GM21360 (cell line): ENCODE data around the gene PRKCZ.

Experiments used
- ATAC-seq: cut with Tn5 transposase; IDR thresholded peaks from one replicate; pipeline ENCODE4 v1.9.1; 2021; ENCODE audit warnings: mild to moderate bottlenecking, moderate library complexity; ENCODE audit not compliant: unreplicated experiment

The PRKCZ gene

GRCh38 chr1:2172551-2173146, 122.4 kb downstream of the PRKCZ start:
- no peak for ATAC-seq

DNA sequence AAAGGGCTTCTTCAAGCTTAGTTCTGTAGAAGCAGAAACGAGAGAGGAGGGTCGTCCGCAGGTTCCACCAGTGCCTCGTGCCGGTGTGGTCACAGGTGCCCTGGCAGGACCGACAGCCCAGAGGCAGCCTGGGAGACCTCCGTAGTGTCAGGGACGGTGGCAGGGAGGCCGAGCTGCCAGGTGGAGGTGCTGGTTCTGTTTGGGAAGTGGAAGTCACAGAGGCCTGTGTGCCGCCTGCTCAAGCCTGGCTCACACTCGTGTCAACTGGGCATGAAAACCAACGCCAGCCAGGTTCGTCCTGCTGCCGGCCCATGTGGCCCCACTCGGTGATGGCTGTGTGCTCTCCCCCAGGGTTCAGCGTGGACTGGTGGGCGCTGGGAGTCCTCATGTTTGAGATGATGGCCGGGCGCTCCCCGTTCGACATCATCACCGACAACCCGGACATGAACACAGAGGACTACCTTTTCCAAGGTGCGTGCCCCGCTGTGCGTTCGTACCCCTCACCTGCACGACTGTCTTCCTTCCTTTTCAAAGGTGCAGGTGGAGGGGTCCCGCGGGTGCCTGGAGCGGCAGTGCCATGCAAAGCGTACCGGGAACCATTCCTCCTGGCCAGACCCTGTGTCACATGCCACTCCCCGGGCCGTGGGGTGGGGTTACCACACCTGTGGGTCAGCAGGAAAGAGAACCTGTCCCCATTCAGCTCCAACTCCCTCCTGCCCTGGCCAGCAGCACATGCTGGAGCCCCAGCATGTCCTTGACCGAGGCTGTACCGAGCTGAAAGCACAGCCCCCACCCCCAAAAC, 123.5 kb downstream of the PRKCZ start:
- no peak for ATAC-seq

GRCh38 chr1:2174348-2175054, 124.3 kb downstream of the PRKCZ start:
- no peak for ATAC-seq

DNA sequence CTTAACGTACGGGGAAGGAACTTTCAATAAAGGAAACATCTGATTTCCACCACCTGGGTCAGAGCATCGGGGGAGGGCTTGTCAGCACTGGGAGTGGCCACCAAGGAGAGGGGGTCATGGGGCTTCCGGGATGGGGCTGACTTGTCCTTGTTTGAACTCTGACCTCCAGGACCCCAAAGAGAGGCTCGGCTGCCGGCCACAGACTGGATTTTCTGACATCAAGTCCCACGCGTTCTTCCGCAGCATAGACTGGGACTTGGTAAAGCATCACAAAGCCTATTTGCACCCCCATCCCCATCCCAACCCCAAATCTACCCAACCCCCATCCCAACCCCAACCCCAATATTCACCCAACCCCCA, 124.8 kb downstream of the PRKCZ start:
- no peak for ATAC-seq

GRCh38 chr1:2175681-2176454, 125.7 kb downstream of the PRKCZ start:
- ATAC-seq = no peak

DNA sequence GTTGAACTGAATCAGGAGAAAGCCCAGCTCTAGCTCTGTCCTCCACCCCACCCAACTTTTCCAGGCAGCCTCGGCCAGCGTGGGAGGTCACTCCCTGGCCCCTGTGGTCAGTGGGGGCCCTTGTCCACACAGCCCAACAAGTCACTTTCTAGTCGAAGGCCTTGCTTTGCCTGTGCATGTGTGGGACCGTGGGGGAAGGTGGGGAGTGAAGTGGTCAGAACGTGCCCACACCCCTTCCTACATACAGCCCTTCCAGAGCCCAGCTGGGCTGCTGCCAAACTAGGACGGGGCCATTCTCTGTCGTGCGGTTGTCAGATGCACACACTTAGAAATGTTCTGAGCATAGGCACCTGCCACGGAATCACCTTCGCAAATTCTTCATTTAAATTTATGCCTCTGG, 126.4 kb downstream of the PRKCZ start:
- no peak for ATAC-seq

GRCh38 chr1:2177541-2177940, 127.3 kb downstream of the PRKCZ start:
- ATAC-seq = no peak

- ATAC-seq = no peak
These were observed 127.8 kb downstream of the PRKCZ start for GRCh38 chr1:2177946-2178538.

DNA sequence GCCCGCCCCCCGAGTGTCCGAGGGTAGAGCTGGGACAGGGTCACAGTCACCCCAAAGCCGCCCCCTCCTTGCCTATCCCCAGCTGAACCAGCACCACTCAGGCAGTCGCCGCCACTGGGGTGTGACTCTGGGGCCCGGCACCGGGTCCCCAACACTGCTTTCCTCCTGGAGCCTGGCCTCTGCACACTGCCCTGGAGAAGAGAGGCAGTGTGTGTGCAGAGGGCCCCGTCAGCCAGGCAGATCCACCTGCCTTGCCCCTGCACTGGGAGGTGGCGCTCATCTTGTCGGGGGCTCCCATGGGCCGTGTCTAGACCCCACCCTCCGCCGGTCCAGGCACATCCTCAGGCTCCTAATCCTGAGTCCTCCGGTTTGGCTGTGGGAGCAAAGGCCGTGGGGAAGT, 128.7 kb downstream of the PRKCZ start:
- ATAC-seq = no peak

DNA sequence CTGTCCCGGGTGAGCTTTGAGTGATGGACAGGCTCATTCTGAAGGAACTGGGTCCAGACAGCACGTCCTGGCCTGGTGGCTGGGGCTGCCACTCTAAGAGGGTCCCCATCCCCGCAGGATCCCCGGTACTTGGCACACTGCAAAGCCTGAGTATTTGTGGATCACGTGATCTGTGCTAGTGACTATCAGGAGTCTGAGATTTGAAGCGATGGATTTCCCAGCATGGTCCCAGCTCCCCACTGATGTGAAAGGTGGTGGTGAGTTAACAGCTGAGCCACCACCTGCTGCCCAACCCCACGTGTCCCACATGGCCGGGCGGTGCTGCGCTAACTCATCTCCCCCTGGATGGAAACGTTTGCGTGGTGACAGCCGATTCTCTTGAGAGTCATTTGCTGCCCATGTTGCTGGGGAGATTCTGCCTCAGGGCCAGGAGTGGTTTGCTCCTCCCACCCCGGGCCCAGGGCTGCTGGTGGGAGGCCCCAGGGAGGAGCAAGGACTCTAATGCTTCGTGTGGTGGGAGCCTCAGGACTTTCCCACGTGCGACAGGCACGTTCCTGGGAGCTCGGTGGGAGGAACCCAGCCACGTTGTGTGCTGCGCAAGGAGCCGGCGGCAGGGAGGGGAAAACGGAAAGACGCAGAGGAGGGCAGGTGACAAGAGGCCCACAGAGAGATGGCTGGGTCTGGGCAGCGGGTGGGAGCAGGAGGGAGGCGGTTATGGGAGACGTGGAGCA, 129.2 kb downstream of the PRKCZ start:
- no peak for ATAC-seq

GRCh38 chr1:2180297-2181245, 130.4 kb downstream of the PRKCZ start:
- ATAC-seq = no peak

DNA sequence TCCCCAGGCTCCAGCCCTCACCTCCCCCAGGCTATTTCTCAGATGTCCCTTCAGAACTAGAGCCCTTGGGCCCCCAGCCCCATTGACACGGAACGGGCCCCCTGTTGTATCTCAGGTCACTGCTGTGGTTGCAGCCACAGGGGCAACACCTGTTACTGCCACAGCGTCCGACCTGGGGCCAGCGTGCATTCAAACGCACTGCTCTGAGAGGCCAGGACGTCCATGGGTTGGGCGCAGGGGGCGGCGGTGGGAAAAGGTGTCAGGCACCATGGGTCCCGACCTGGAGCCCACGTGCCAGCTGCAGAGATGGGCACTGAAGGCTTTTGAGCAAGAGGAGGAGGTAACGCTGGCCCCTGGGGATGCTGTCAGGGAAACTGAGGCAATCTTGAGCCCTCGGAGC, 131.1 kb downstream of the PRKCZ start:
- no peak for ATAC-seq

- no peak for ATAC-seq
These were observed 131.5 kb downstream of the PRKCZ start for GRCh38 chr1:2181752-2182151.

DNA sequence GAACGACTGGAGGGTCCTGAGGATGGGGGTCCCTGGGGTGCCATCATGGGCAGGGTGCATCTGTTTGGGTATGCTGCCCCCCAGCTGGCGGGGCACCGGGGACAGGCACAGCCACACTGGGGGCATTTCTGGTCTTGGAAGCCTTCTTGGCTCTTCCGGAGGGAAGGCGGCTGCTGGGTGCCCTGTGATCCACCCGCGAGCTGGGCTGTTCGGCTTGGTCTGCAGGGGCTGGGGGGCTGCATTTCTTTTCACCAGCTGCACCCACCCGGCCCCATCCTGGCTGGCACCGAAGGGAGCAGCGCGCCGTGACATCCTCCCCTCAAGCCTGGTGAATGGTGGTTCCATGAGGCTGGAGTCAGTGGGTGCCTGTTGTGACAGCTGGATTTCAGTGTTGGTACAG, 132.2 kb downstream of the PRKCZ start:
- ATAC-seq = no peak

- no peak for ATAC-seq
These were observed 133.7 kb downstream of the PRKCZ start for GRCh38 chr1:2183937-2184334.

DNA sequence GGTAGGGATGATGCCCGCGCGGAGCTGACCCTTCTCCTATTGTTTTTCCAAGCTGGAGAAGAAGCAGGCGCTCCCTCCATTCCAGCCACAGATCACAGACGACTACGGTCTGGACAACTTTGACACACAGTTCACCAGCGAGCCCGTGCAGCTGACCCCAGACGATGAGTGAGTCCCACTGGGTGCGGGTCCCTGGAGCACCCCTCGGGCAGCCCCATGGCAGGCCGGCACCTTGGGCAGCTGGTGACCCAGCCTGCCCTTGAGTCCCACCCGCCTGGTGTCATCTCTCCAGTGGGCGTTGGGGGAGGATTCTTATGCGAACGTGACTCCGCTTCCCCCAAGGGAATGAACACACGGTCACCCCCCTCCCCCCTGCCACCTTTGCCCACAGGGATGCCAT, 134.3 kb downstream of the PRKCZ start:
- no peak for ATAC-seq

DNA sequence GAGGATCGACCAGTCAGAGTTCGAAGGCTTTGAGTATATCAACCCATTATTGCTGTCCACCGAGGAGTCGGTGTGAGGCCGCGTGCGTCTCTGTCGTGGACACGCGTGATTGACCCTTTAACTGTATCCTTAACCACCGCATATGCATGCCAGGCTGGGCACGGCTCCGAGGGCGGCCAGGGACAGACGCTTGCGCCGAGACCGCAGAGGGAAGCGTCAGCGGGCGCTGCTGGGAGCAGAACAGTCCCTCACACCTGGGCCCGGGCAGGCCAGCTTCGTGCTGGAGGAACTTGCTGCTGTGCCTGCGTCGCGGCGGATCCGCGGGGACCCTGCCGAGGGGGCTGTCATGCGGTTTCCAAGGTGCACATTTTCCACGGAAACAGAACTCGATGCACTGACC, 134.7 kb downstream of the PRKCZ start:
- ATAC-seq = no peak

GRCh38 chr1:2185880-2186855, 136.0 kb downstream of the PRKCZ start:
- ATAC-seq = no peak
